ENCODE measurements around the gene ZNF442.

DNA sequence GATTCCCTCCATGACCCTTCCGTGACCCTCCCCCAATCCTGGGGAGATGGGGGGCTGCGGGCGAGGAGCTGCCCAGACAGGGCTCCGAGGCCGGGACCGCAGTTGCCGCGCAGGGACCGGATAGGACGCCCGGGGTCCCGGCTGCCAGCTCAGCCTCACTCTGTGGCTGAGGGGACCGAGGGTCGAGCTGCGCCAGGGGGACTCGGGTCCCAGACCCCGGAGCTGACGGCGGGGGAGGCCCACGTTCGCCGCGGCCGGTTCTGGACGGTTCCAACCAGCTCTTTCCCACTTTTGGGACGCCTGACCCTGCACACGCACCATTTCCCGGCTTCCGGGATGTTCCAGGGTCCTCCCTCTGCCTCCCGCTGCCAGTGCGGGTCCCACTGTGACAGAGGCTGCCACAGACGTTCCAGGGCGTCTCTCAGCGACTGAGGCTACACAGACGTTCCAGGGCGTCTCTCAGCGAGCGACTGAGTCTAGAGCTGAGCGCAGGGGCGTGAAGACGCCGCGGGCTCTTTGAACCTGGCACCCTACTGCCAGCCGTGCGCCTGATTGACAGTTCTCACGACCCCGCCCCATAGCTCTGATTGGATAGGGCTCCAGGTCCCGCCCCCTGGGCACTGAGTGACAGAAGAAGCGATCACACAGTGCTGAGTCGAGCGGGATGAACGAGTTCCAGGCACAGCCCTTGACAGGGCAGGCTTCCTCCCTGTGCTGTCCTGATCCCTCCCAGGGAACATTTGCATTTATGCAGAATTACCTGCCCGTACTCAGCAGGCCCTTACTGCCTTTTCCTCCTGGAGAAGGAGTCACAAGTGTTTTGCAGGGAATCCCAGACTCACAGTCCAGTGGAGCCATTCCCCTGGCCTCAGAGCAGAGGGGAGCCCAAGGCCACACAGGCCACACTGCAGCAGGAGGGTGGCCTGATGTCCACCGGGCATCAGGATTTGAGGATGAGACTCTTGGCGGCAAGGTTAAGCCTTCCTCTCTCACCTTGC, 32.0 kb downstream of the ZNF442 start, which contains the start of gene ZNF563:
- TF ChIP-seq EZH2 (IDR thresholded peaks at IDR 0.05; ENCODE audit: insufficient read depth, poor library complexity, severe bottlenecking) (no peak), EZH2phosphoT487 (IDR thresholded peaks at IDR 0.05; ENCODE audit: insufficient read depth, low read depth) (no peak)
